ENCODE measurements around the gene TSPAN33. TPM values are rescaled to one million over a fixed set of nuclear protein-coding genes. Genes with fewer than 3 reads are reported as not detected.
A peak's percentile ranks its signal among the peaks of the same experiment; 100 is the strongest.

Gene TSPAN33
- total and polyA plus RNA-seq, 8 donors, result 2.3 to 5.7 (median 5.1) TPM

- ATAC-seq (no peak), DNase-seq (peak in 1 of 4 donors; percentile 27)
- intact Hi-C loops (cut with DNase I), result no loop called here
- no peak overlapping the region for H3K27ac ChIP-seq
- no peaks in the 10 kb centered on the region for H3K4me1 ChIP-seq
- no peaks in the 10 kb centered on the region for H3K9me3 ChIP-seq
- peaks cover 0 to 16% of the 10 kb centered on the region in 2 donors for H3K27me3 ChIP-seq
- no peak for TF ChIP-seq CTCF (IDR thresholded peaks at IDR 0.05)
- H3K4me3 ChIP-seq, result no peak overlapping the region
- no peaks in the 10 kb centered on the region for H3K36me3 ChIP-seq
Measured at GRCh38 chr7:129208667-129209066, 64.2 kb downstream of the TSPAN33 start.

DNA sequence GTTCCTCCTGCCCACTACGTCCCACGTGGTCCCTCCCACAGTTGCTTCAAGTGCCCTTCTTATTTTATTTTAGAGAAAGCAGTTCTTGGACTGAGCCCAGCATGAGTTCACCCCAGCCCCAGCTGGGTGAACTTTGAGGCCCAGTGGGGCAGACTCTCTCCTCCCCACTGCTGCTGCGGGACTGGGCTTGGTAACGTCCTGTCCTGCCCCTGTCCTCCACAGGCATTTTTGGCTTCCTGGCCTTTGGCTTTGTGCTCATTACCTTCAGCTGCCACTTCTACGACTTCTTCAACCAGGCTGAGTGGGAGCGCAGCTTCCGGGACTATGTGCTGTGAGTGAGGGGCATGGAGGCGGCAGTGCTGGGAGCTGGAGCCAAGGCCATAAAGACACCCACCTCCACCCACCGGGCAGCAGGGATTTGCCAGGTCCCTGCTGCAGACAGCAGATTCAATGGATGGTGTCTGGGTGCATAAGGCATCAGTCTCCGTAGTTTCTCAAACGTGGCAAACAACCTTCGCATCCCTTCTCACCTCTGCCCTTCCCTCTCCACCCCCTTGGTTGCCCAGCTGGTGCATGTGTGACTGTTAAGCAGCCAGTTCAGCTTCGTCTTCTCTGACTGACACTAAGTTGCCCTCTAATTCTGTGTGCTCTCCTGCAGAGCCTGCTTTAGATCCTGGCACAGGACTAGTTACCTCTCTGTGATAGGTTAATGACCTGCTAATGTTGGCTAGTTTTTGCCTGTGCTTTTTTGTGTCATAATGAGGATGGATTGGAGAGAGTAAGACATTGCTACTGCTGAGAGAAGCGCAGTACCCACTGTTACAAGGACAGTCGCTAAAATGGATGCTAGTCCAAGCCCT lies 64.8 kb downstream of the TSPAN33 start:
- H3K27me3 ChIP-seq, result peaks cover 0 to 16% of the 10 kb centered on the region in 2 donors
- DNase-seq, result peak in 1 of 4 donors; percentile 10
- no peaks in the 10 kb centered on the region for H3K4me1 ChIP-seq
- intact Hi-C loops (cut with DNase I), result no loop called here
- no peak overlapping the region for H3K27ac ChIP-seq
- no peak for ATAC-seq
- no peaks in the 10 kb centered on the region for H3K9me3 ChIP-seq
- H3K4me3 ChIP-seq, result no peak overlapping the region
- H3K36me3 ChIP-seq, result no peaks in the 10 kb centered on the region
- TF ChIP-seq CTCF (IDR thresholded peaks at IDR 0.05), result no peak

GRCh38 chr7:129210256-129210988 lies 65.9 kb downstream of the TSPAN33 start:
- Histone ChIP-seq H3K9me3 (no peaks in the 10 kb centered on the region), H3K27ac (no peak overlapping the region), H3K4me1 (no peaks in the 10 kb centered on the region), H3K36me3 (no peaks in the 10 kb centered on the region), H3K27me3 (peaks cover 0 to 16% of the 10 kb centered on the region in 2 donors), H3K4me3 (no peak overlapping the region)
- intact Hi-C loops (cut with DNase I), result loop anchor here in 1 of 2 donors (5.0 kb wide), 1 partner anchor 48 kb away; no protein-coding TSS in a partner anchor
- peak; percentile 51 to 90 (median 70) for DNase-seq
- peak; percentile 94 for ATAC-seq
- peak; percentile 79 for TF ChIP-seq CTCF (IDR thresholded peaks at IDR 0.05)

DNA sequence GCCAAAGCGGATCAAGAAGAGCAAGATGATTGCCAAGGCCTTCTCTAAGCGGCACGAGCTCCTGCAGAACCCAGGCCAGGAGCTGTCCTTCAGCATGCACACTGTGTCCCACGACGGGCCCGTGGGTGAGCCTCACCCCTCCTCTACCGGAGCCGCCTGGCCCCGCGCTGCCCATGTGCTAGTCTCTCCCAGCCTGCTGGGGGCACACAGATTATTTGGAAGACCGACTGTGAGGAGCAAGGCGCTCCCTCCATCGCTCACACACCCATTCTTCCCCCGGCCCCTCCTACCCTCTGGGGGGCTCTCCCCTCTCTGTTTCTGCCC lies 66.4 kb downstream of the TSPAN33 start:
- Histone ChIP-seq H3K27me3 (peaks cover 0 to 16% of the 10 kb centered on the region in 2 donors), H3K27ac (no peak overlapping the region), H3K36me3 (no peaks in the 10 kb centered on the region), H3K4me1 (no peaks in the 10 kb centered on the region), H3K4me3 (no peak overlapping the region), H3K9me3 (no peaks in the 10 kb centered on the region)
- no peak for TF ChIP-seq CTCF (IDR thresholded peaks at IDR 0.05)
- peak; percentile 10 for ATAC-seq
- DNase-seq, result no peak
- intact Hi-C loops (cut with DNase I), result loop anchor here in 1 of 2 donors (5.0 kb wide), 1 partner anchor 49 kb away; no protein-coding TSS in a partner anchor

- TF ChIP-seq CTCF (IDR thresholded peaks at IDR 0.05), result no peak
- H3K4me3 ChIP-seq, result no peak overlapping the region
- H3K4me1 ChIP-seq, result no peaks in the 10 kb centered on the region
- intact Hi-C loops (cut with DNase I), result loop anchor here in 1 of 2 donors (5.0 kb wide), 1 partner anchor 50 kb away; no protein-coding TSS in a partner anchor
- peaks cover 0 to 16% of the 10 kb centered on the region in 2 donors for H3K27me3 ChIP-seq
- H3K27ac ChIP-seq, result no peak overlapping the region
- no peaks in the 10 kb centered on the region for H3K36me3 ChIP-seq
- peak in 1 of 4 donors; percentile 10 for DNase-seq
- H3K9me3 ChIP-seq, result no peaks in the 10 kb centered on the region
- no peak for ATAC-seq
Measured at GRCh38 chr7:129212126-129212525, 67.6 kb downstream of the TSPAN33 start.
